Activated CD8-positive, alpha-beta memory T cell treated with anti-CD3 and anti-CD28 coated beads for 1 hour (primary cell): Measurements from ENCODE around the gene EIF4H.
"Not testable (repeated sequence)": the region's sequence is repeated elsewhere in the genome, so short reads cannot be mapped to it uniquely, and the experiment has no call there.

ENCODE experiments used
- DNase-seq, 2 donors: peaks; one replicate each; pipeline ENCODE4 v3.0.0-alpha.2; 2020; ENCODE audit warnings: low read depth in 1 of 2; ENCODE audit errors: extremely low read depth in 1 of 2

EIF4H gene

GRCh38 chr7:74173866-74174605 is at the start of gene EIF4H:
Gene EIF4H (plus strand): TSS chr7:74174356. CDS start chr7:74174384, 28 bp downstream.
- DNase-seq: peak; percentile 80 to 96

GRCh38 chr7:74126220-74126880 is 47.8 kb upstream of the EIF4H start:
- DNase-seq: no peak

GRCh38 chr7:74129887-74130286 is 44.3 kb upstream of the EIF4H start:
- DNase-seq: no peak

GRCh38 chr7:74130518-74130917 is 43.6 kb upstream of the EIF4H start:
- no peak for DNase-seq

GRCh38 chr7:74134117-74134620 is 40.0 kb upstream of the EIF4H start:
- DNase-seq: no peak

GRCh38 chr7:74138334-74138867 is 35.8 kb upstream of the EIF4H start:
- no peak for DNase-seq

- DNase-seq: no peak
These were observed 35.0 kb upstream of the EIF4H start for GRCh38 chr7:74138945-74139843.

- no peak for DNase-seq
These were observed 32.5 kb upstream of the EIF4H start for GRCh38 chr7:74141705-74142104.

GRCh38 chr7:74143383-74143782 is 30.8 kb upstream of the EIF4H start:
- no peak for DNase-seq

- DNase-seq: no peak
These were observed 25.7 kb upstream of the EIF4H start for GRCh38 chr7:74148491-74148890.

- no peak for DNase-seq
These were observed 25.1 kb upstream of the EIF4H start for GRCh38 chr7:74149071-74149470.

- DNase-seq: no peak
These were observed 24.6 kb upstream of the EIF4H start for GRCh38 chr7:74149603-74150002.

GRCh38 chr7:74153736-74154135 is 20.4 kb upstream of the EIF4H start:
- DNase-seq: no peak

GRCh38 chr7:74155810-74156395 is 18.3 kb upstream of the EIF4H start:
- no peak for DNase-seq

GRCh38 chr7:74157605-74158004 is 16.6 kb upstream of the EIF4H start:
- no peak for DNase-seq

GRCh38 chr7:74164985-74165456 is 9.1 kb upstream of the EIF4H start:
- DNase-seq: no peak

GRCh38 chr7:74165867-74166593 is 8.1 kb upstream of the EIF4H start:
- DNase-seq: no peak

- DNase-seq: not testable (repeated sequence)
These were observed 6.8 kb upstream of the EIF4H start for GRCh38 chr7:74167324-74167723.

- DNase-seq: no peak
These were observed 1.1 kb upstream of the EIF4H start for GRCh38 chr7:74173074-74173473.

GRCh38 chr7:74173491-74173865 is 678 bp upstream of the EIF4H start:
- DNase-seq: no peak
